Measurements from ENCODE around the gene THYN1.
"Not testable (repeated sequence)": the region's sequence is repeated elsewhere in the genome, so short reads cannot be mapped to it uniquely, and the experiment has no call there.

Gene THYN1

DNA sequence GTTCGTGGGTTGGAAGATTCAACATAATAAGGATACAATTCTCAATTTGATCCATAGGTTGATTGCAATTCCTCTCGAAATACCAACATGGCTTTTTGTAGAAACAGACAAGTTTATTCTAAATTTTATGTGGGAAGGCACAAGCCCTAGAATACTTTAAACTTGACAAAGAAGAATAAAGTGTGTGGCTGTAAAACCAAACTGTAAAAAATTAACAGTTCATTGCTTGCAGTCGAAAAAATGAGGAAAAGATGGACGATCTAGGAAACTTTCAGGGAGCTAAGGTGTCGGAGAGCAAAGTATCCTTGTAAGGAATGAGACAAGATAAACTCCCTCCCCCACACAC lies 22.0 kb upstream of the THYN1 start:
- DNase-seq (ENCODE audit: low read depth): no peak

DNA sequence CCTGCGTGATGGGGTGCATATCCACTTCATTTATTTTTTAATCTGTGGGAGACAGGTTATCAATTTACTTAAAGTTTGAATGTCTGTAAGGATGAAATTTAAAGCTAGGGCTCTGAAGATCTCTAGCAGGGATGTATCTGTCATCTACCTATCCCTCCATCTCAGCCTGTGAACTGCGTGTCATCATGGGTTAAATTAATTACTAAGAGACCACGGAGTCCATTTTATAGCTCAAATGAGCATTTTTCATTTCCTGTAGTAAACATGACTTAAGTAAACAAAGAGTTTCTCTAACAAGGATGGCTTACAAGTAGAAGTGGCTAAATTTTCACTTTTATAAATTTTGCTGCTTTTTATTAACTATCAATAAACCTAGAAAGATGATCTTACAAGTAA lies 20.2 kb upstream of the THYN1 start:
- no peak for DNase-seq (ENCODE audit: low read depth)

DNA sequence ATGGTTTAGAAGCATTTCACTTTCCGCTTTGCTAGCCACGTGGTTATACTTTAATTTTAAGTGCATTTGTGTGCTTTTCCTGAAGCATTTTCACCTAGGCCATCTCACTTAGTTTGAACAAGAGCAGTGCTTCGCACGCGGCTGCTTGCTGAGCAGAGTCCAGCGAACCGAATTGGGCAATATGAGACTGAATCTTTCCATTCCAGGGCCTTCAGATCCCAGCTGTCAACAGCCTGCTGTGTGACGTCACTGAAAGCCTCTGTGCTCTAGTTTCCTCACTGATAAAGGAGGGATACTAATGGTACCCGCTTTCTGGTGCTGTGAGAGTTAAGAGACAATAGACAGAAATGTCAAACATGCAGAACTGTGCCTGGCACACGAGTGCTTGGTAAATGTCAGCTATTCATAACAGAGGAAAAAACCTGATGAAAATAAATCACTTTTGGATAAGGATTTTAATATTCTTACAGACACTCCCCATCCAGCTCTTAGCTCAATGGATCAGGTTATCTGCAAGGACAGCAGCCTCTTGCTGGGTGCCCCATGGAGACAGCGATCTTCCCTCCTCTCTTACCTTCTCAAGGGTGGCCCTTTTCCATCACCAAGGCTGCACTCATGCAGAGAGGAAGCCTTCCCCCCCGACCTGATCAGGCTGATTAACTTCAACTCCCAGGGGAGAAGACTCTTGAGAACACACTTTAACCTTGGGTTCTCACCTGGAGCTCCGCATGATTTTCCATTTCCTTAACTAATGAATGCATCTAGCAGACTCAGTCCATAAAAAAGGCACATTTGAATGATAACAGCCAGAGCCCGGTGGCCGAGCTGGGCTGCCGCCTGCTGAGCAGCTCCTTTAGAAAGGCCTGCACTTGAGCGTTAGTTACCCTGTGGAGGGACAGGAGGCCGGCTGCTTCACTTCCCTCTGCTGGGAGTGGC lies 19.5 kb upstream of the THYN1 start:
- DNase-seq (ENCODE audit: low read depth): no peak

DNA sequence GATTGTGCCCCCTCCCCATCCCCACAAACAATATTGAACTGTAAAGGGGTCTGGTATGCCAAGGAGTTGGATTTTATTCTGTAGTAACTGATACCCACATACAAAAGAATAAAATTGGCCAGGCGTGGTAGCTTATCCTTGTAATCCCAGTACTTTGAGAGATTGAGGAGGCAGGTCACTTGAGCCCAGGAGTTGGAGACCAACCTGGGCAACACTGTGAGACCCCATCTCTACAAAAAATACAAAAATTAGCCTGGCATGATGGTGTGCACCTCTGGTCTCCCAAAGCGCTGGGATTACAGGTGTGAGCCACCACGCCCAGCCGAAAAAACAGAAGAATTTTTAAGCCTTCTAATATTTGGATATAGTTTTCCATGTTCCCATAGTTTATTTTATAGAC lies 18.8 kb upstream of the THYN1 start:
- no peak for DNase-seq (ENCODE audit: low read depth)

DNA sequence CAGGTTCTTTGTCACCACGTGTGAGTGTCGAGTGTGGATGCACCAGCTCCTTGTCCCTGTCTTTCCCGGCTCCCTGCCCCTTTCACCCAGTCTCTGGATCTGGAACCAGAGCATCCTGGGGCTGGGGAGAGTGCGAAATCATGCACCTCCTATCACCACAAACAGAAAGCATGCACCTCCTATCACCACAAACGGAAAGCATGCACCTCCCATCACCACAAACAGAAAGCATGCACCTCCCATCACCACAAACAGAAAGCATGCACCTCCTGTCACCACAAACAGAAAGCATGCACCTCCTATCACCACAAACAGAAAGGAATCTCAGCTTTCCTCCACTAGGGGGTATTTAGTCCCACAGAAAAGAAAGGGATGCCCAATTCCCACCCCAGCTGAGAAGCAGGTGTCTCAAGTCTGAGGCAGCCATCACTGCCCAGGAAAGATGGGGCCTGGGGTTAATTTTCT lies 17.1 kb upstream of the THYN1 start:
- DNase-seq (ENCODE audit: low read depth): no peak

DNA sequence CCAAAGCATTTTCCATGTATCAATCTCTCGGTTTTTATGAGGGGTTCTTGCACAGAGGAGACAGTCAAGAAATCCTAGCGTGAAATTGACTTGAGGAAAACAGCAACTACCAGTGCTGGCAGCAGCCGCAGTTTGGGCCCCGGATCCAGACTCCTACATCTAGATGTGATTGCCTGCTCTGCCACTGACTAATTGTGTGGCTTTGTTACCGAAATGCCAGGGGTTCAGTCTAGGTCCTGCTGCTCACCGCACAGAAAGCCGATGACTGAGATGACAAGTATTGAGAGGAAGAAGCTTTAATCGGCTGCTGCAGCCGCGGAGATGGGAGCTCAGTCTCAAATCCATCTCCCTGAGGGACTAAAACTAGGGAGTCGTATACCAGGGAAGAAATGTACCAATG lies 14.8 kb upstream of the THYN1 start:
- DNase-seq (ENCODE audit: low read depth): no peak

DNA sequence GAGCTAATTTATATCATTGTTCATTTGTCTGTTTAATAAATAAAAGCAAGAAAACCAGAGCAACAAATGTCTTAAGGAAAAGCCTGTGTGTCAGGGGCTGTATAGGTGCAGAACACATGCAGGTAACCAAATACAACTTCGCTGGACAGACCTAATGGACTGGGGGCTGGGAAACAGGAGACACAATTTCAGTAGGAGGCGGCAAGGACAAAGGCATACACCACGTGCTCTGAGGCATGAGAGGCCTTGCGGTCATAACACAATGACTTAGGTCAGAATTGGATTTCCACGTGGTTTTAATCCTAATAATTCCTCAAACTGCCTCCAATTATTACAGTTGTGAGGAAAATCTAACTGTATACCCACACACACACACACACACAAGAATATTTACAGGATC lies 14.3 kb upstream of the THYN1 start:
- no peak for DNase-seq (ENCODE audit: low read depth)

DNA sequence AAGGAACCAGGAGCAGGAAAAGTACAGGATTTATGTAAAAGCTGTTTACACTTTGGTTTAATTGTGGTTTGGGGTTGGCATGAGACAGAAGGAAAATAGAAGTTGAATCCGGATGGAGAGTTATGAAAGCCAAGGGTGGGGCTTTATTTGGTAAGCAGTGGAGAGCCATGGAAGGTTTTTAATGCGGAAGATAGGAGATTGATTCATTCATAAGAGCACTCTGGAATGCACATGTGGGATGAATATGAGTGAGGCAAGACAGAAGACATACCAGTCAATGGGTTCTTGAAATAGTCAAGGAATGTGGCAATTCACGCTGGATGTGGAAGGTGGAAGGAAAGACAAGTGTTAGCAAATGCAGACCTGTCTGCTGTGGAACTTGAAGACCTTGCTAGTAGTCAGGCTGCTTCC lies 13.7 kb upstream of the THYN1 start:
- no peak for DNase-seq (ENCODE audit: low read depth)

DNA sequence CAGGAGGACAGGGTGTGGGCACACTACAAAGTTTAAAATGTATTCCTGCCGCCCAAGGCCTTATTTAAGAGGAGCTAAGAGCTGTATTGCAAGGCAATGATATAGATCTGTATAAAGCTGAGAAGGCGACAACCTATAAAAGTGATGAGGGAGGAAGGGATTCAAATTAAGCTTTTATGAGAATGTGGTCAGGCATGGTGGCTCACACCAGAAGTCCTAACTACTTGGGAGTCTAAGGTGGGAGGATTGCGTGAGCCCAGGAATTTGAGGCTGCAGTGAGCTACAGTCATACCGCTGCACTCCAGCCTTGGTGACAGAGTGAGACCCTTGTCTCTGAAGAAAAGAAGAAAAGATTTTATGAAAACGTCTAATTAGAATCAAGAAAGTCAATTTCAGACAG lies 13.3 kb upstream of the THYN1 start:
- DNase-seq (ENCODE audit: low read depth): no peak

DNA sequence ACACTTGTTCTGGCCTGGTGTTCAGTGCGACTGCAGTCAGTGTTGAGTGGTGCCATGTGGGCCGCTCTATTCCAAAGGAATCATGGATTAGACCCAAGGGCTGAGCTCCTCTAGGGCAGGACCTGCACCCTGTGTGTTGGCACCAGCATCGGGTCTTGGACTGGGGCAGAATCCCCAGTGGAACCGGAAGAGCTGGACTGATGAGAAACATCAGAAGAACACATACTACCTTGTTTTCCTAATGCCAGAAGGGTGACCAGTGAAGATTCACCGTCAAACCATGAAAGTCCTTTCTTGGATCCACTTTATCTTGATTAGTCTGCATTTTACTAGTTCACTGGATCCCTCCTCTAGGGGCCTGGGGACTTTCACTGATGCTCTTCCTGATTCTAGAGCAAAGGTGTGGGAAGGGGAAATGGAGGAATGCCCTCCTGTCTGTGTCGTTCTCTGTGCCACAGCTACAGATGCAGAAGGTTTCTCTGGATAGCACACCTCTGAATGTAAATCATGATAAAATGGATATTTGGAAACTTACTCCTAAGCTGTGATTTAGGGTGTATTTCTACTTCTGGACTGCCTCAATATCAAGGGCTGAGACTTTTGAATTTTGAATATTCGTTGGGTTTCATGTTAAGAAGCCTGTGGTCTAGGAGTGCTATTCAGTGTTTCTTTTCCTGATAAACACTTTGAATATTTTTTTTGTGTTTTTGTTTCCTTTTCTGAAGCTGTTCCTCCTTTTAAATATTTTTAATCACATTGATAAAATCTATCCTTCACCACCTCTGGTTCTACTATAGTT lies 12.0 kb upstream of the THYN1 start:
- DNase-seq (ENCODE audit: low read depth): no peak

DNA sequence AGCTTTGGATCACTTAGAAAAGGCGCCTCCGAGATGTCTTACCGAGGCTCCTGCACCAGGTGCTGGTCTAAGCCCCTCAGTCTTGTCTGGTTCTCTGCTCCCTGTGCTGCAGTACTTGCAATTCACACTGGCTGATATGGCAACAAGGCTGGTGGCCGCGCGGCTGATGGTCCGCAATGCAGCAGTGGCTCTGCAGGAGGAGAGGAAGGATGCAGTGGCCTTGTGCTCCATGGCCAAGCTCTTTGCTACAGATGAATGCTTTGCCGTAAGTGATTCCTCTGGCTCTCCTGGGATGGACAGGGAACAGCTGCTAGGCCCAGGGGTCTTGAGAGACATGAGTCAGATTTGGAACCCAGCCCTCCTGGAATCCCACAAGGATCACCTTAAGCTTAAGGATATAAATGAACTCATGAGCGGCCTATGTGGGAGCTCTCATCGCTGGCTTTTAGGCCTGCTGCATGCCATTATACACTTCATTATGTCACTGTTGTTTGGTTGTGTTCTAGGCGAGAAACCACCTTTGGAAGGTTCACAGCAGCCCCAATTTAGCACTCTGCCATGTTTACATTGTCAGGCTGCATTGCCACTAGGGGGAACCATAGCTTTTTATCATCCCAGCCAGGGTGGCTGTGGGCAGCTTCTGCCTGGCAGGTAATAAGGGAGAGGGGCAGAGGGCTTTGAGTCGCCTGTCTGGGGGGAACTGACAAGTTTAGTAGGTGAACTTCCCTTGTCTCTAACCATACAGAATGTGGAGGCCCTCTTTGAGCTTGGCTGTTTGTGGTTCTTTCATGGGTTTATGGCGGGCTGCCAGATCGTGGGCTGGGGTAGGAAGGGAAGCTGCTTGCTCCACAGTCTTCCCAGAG lies 8.7 kb upstream of the THYN1 start:
- DNase-seq (ENCODE audit: low read depth): no peak

DNA sequence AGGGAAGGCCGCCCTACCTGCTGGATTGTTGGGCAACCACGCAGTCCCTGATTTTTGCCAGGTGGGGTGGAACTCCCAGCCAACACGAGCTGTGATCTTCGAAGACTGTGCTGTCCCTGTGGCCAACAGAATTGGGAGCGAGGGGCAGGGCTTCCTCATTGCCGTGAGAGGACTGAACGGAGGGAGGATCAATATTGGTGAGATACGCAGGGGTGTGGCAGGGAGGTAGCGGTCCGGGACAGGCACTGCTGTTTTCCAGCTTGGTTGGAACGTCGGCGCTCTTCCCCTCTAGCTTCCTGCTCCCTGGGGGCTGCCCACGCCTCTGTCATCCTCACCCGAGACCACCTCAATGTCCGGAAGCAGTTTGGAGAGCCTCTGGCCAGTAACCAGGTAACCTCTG lies 7.8 kb upstream of the THYN1 start:
- no peak for DNase-seq (ENCODE audit: low read depth)

DNA sequence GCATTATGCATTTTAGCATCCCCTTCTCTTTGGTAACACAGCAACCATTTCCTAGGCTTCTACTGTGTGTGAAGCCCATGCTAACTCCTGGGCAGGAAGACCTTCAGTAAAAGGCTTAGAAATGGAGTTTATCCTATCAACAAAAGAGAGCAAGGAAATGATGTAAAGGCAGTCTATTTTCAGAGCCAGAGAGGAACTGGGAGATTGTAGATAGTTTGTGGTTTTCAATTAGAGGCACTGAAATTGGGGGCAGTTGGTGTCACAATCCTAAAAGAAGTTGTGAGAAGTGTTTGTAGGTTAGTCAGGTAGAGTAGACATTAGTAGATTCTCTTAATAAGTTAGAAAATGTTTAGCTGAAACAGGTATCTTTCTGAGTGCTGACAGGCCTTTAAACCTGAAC lies 7.4 kb upstream of the THYN1 start:
- DNase-seq (ENCODE audit: low read depth): no peak

DNA sequence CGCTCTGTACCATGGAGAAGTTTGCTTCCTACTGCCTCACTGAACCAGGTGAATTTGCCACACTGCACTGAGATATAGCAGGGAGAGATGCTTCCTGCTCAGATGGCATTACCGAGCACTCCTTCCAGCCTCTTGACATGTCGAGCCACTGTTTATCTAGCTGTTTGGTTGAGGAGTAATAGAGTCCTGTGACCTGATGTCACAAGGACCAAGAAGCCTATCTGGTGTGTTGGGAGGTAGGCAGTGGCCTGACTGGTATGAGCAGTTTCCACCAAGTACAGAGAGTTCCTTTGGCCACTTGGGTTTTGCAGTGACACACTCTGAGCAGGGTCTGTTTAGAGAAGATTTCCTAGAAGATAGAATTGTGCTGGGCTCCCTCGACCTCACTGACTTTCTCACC lies 5.4 kb upstream of the THYN1 start:
- no peak for DNase-seq (ENCODE audit: low read depth)

DNA sequence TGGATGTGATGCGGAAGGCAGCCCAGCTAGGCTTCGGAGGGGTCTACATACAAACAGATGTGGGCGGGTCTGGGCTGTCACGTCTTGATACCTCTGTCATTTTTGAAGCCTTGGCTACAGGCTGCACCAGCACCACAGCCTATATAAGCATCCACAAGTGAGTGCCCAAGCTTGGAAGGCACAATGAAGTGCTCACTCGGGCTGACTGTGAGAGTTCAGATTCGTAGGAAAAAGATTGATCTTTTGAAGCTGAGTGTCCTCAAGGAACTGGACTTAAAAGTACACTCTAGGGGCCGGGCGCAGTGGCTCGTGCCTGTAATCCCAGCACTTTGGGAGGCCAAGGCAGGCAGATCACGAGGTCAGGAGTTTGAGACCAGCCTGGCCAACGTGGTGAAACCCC lies 3.9 kb upstream of the THYN1 start:
- DNase-seq (ENCODE audit: low read depth): no peak

DNA sequence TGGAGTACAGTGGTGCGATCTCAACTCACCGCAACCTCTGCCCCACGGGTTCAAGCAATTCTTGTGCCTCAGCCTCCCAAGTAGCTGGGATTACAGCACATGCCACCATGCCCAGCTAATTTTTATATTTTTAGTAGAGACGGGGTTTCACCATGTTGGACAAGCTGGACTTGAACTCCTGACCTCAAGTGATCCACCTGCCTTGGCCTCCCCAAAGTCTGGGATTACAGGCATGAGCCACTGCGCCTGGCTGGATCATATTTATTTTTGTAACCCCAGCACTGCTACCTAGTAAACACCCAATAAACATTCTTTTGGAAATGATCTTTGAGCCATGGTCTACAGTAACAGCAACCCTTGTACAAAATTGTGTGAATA lies 2.0 kb upstream of the THYN1 start:
- not testable (repeated sequence) for DNase-seq (ENCODE audit: low read depth)

DNA sequence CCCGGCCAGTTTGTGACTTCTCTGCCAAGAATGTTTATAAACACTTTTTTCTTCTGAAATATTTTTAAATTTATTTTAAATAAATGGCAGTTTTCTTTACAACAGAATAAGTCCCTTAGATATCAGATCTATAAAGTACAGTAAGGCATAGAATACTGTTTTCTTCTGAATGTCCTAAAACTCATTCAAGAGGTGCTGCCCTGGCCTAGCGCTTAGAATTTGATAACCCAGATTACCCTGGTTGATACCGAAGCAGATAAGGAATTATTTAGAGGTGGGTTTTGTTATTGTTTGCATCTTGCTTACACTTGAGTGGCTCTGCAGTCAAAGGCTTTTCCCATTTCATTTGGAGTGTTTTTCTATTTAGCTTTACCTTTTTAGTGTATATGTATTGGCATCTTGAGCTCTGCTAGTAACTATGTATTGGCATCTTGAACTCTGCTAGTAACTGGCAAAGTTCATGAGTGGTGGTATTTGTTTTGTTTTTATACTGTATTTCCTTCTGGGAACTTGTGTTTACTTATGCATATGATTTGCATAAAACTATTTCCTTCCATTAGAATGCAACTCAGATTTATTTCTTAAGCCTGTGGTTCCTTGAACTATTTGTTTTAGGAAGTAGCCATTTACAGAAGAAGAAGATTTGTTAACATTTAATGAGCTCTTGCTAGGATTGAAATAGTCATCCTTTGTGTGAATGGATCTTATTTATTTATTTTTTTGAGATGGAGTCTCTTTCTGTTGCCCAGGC lies 1.5 kb upstream of the THYN1 start:
- no peak for DNase-seq (ENCODE audit: low read depth)

DNA sequence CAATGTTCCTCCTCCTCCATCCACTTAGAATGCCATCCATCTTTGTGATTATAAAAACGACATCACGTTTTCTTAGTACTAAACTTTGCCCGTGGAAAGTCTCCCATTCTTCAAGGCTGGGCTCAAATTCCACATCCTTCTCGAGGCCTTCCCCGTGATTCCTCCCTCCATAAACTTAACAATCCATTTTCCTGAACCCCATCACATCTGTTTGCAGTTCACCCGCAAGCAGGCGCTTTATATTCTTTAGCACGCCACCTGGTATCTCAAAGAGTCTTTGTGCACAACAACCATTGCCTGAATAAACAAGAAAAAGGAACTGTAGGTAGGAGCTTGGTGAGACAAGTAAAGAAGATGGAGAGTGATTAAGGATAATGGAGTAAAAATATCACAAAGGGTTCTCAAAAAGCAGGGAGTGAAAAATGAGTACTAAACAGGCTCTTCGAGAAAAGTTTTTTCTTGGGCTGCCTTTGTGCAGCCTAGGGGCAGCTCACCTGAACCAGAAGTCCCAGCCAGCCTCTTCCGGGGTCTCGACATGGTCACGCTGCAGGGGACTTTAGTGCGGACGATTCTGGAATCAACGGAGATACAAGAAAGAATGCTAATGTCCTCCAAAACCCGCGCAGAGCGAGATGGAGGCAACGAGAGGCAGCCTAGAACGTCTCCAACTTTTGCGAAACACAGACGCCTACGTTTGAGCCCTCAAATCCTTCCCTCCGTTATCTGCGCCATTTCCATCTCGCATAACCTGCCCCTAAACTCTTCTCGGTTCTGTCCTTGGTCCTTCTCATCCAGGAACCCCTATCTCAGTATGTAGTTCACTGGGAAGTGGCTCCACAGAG lies 585 bp downstream of the THYN1 start:
- DNase-seq (ENCODE audit: low read depth): no peak

DNA sequence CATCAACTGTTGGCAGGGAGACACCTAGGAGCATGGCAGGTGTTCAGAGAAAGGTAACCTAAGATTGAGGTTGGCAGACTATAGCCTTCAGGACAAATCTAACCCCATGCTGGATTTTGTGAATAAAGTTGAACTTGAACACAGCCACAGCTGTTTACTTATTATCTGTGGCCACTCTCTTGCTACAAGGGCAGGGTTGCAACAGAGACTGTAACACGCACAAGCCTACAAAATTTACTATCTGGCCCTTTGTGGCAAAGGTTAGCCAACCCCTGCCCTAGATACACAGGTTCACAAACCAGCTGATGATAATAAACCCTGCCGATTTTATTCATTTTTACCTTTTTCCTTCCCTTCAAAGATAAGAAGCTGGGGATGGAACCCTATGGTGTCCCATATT lies 2.5 kb downstream of the THYN1 start:
- no peak for DNase-seq (ENCODE audit: low read depth)

DNA sequence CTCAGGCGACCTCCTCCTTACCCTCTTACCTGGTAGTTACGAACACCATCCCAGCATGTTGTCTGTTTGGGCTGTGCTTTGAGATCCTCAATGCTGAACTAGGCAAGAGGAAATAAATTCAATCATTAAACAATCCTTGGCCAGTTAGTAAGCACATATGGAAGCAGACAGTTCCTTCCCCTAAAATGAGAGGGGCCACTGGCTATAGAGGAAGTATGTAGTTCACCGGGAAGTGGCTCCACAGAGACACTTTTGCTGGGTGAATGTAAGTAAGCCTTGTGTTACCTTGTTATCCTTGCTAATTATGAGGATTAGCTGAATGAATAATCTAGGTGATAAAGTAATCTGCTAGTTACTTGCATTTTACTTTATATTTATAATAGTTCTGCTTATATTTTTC lies 2.9 kb downstream of the THYN1 start:
- DNase-seq (ENCODE audit: low read depth): no peak
